ENCODE results near the gene ORAI3.
A peak's percentile ranks its signal among the peaks of the same experiment; 100 is the strongest.
"Not testable (repeated sequence)": the region's sequence is repeated elsewhere in the genome, so short reads cannot be mapped to it uniquely, and the experiment has no call there.

ORAI3 gene

GRCh38 chr16:30922960-30923535, 25.8 kb upstream of the ORAI3 start:
- in situ Hi-C loops (cut with MboI; ENCODE audit: low pct_unique_long_range_greater_than_20kb, low sequenced_read_pairs): no loop called here
- DNase-seq: peak; percentile 100

- no peak for DNase-seq
- in situ Hi-C loops (cut with MboI; ENCODE audit: low pct_unique_long_range_greater_than_20kb, low sequenced_read_pairs): no loop called here
Measured at GRCh38 chr16:30923554-30924075, 25.3 kb upstream of the ORAI3 start, which contains the start of gene FBXL19. TSS of gene FBXL19 (plus strand) at chr16:30923572. CDS start at chr16:30925755, 2,183 bp downstream.

- DNase-seq: no peak
- in situ Hi-C loops (cut with MboI; ENCODE audit: low pct_unique_long_range_greater_than_20kb, low sequenced_read_pairs): no loop called here
Measured at GRCh38 chr16:30924076-30924912, 24.6 kb upstream of the ORAI3 start.

GRCh38 chr16:30924913-30925631, 23.8 kb upstream of the ORAI3 start:
- no peak for DNase-seq
- in situ Hi-C loops (cut with MboI; ENCODE audit: low pct_unique_long_range_greater_than_20kb, low sequenced_read_pairs): no loop called here

GRCh38 chr16:30925632-30925987, 23.3 kb upstream of the ORAI3 start:
- no peak for DNase-seq
- in situ Hi-C loops (cut with MboI; ENCODE audit: low pct_unique_long_range_greater_than_20kb, low sequenced_read_pairs): no loop called here

GRCh38 chr16:30925995-30926811, 22.7 kb upstream of the ORAI3 start:
- no peak for DNase-seq
- in situ Hi-C loops (cut with MboI; ENCODE audit: low pct_unique_long_range_greater_than_20kb, low sequenced_read_pairs): no loop called here

GRCh38 chr16:30926937-30927788, 21.7 kb upstream of the ORAI3 start:
- in situ Hi-C loops (cut with MboI; ENCODE audit: low pct_unique_long_range_greater_than_20kb, low sequenced_read_pairs): no loop called here
- no peak for DNase-seq

GRCh38 chr16:30927789-30928378, 21.0 kb upstream of the ORAI3 start:
- in situ Hi-C loops (cut with MboI; ENCODE audit: low pct_unique_long_range_greater_than_20kb, low sequenced_read_pairs): no loop called here
- peak; percentile 49 for DNase-seq

GRCh38 chr16:30928390-30928789, 20.5 kb upstream of the ORAI3 start:
- DNase-seq: no peak
- in situ Hi-C loops (cut with MboI; ENCODE audit: low pct_unique_long_range_greater_than_20kb, low sequenced_read_pairs): no loop called here

- in situ Hi-C loops (cut with MboI; ENCODE audit: low pct_unique_long_range_greater_than_20kb, low sequenced_read_pairs): no loop called here
- DNase-seq: no peak
Measured at GRCh38 chr16:30929167-30929566, 19.7 kb upstream of the ORAI3 start.

GRCh38 chr16:30930160-30930571, 18.7 kb upstream of the ORAI3 start:
- in situ Hi-C loops (cut with MboI; ENCODE audit: low pct_unique_long_range_greater_than_20kb, low sequenced_read_pairs): no loop called here
- DNase-seq: no peak

- no peak for DNase-seq
- in situ Hi-C loops (cut with MboI; ENCODE audit: low pct_unique_long_range_greater_than_20kb, low sequenced_read_pairs): no loop called here
Measured at GRCh38 chr16:30931068-30931650, 17.7 kb upstream of the ORAI3 start.

- DNase-seq: peak; percentile 93
- in situ Hi-C loops (cut with MboI; ENCODE audit: low pct_unique_long_range_greater_than_20kb, low sequenced_read_pairs): no loop called here
Measured at GRCh38 chr16:30934827-30935557, 13.9 kb upstream of the ORAI3 start.

- in situ Hi-C loops (cut with MboI; ENCODE audit: low pct_unique_long_range_greater_than_20kb, low sequenced_read_pairs): no loop called here
- no peak for DNase-seq
Measured at GRCh38 chr16:30937692-30938091, 11.2 kb upstream of the ORAI3 start.

- in situ Hi-C loops (cut with MboI; ENCODE audit: low pct_unique_long_range_greater_than_20kb, low sequenced_read_pairs); DNase-seq: not testable (repeated sequence)
Measured at GRCh38 chr16:30939571-30939970, 9.3 kb upstream of the ORAI3 start.

GRCh38 chr16:30941600-30942425, 7.1 kb upstream of the ORAI3 start:
- DNase-seq: peak; percentile 79

More at GRCh38 chr16:30941600-30942425, 7.1 kb upstream of the ORAI3 start:
- in situ Hi-C loops (cut with MboI; ENCODE audit: low pct_unique_long_range_greater_than_20kb, low sequenced_read_pairs): no loop called here

Measured in KBM-7 (cell line).